Peyer's patch (tissue), 4 donors: ENCODE measurements around the gene DCHS1.

Experiments used
- POLR2A ChIP-seq, 2 donors: fragments of 450-650 bp; IDR thresholded peaks; one replicate each; pipeline ENCODE4 v1.5.1; 2017; ENCODE audit warnings: antibody characterized with exemption in 2 of 2, mild to moderate bottlenecking in 2 of 2, moderate library complexity in 2 of 2
- TF ChIP-seq, protein P1 (sequence below), 6 experiments: fragments of 450-650 bp in 4 of 6; fragments of 200-600 bp in 2 of 6; sonication (generic) in 1 of 6; IDR thresholded peaks; one replicate each; pipeline ENCODE4 v1.5.1; 2017 to 2019; ENCODE audit warnings: antibody characterized with exemption in 6 of 6, mild to moderate bottlenecking in 3 of 6, moderate library complexity in 1 of 6

GRCh38 chr11:6663794-6664469 lies 8.3 kb upstream of the DCHS1 start:
- TF ChIP-seq, protein P1, sequence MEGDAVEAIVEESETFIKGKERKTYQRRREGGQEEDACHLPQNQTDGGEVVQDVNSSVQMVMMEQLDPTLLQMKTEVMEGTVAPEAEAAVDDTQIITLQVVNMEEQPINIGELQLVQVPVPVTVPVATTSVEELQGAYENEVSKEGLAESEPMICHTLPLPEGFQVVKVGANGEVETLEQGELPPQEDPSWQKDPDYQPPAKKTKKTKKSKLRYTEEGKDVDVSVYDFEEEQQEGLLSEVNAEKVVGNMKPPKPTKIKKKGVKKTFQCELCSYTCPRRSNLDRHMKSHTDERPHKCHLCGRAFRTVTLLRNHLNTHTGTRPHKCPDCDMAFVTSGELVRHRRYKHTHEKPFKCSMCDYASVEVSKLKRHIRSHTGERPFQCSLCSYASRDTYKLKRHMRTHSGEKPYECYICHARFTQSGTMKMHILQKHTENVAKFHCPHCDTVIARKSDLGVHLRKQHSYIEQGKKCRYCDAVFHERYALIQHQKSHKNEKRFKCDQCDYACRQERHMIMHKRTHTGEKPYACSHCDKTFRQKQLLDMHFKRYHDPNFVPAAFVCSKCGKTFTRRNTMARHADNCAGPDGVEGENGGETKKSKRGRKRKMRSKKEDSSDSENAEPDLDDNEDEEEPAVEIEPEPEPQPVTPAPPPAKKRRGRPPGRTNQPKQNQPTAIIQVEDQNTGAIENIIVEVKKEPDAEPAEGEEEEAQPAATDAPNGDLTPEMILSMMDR (IDR thresholded peaks at IDR 0.05) = no peak
- no peak for TF ChIP-seq POLR2A (IDR thresholded peaks at IDR 0.05)
